ENCODE data around the gene ZEB1.

DNA sequence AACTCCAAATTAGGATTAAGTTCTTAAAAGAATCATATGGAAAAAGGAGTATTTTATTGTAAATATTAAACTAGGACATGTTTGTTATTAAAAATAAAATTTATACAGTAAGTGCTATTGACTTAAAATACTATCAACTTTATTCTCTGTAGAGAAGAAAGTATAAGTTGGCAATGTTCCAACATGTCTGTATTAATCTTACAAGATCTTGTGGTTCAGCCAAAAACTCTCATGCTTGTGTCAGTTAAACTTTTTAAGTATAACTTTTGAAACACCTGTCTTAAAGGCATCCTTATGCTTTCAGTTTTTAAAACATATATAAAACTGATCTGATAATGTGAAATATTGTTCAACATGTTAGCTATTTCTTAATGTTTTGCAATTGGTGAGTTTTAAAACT, 160.7 kb downstream of the ZEB1 start:
- TF ChIP-seq, protein P1, sequence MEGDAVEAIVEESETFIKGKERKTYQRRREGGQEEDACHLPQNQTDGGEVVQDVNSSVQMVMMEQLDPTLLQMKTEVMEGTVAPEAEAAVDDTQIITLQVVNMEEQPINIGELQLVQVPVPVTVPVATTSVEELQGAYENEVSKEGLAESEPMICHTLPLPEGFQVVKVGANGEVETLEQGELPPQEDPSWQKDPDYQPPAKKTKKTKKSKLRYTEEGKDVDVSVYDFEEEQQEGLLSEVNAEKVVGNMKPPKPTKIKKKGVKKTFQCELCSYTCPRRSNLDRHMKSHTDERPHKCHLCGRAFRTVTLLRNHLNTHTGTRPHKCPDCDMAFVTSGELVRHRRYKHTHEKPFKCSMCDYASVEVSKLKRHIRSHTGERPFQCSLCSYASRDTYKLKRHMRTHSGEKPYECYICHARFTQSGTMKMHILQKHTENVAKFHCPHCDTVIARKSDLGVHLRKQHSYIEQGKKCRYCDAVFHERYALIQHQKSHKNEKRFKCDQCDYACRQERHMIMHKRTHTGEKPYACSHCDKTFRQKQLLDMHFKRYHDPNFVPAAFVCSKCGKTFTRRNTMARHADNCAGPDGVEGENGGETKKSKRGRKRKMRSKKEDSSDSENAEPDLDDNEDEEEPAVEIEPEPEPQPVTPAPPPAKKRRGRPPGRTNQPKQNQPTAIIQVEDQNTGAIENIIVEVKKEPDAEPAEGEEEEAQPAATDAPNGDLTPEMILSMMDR (IDR thresholded peaks at IDR 0.05; ENCODE audit: insufficient read depth, low read length, poor library complexity, severe bottlenecking): no peak
- TF ChIP-seq EZH2phosphoT487 (conservative IDR thresholded peaks at IDR 0.05; ENCODE audit: low read length): no peak
